Lower lobe of right lung (tissue), 2 donors: ENCODE results near the gene TEN1. TPM values are rescaled to one million over a fixed set of nuclear protein-coding genes. Genes with fewer than 3 reads are reported as not detected.
A peak's percentile ranks its signal among the peaks of the same experiment; 100 is the strongest.

Source experiments
- ATAC-seq, 2 donors: fragments of 200-7000 bp; cut with Tn5 transposase; one replicate each; pipeline ENCODE4 v1.9.1; 2020 to 2022; ENCODE audit warnings: mild to moderate bottlenecking in 2 of 2, moderate library complexity in 2 of 2
- DNase-seq: peaks from one replicate; pipeline ENCODE4 v3.0.0-alpha.2; 2020
- H3K27ac ChIP-seq: fragments of 200-600 bp; one replicate; pipeline ENCODE4 v1.8.0; 2022
- H3K27me3 ChIP-seq: fragments of 200-600 bp; one replicate; pipeline ENCODE4 v1.8.0; 2022; ENCODE audit warnings: low read depth
- H3K36me3 ChIP-seq: fragments of 200-600 bp; one replicate; pipeline ENCODE4 v1.8.0; 2022; ENCODE audit warnings: mild to moderate bottlenecking
- H3K4me1 ChIP-seq: fragments of 200-600 bp; one replicate; pipeline ENCODE4 v1.8.0; 2022
- H3K4me3 ChIP-seq: fragments of 200-600 bp; one replicate; pipeline ENCODE4 v1.8.0; 2022; ENCODE audit warnings: mild to moderate bottlenecking
- H3K9me3 ChIP-seq: fragments of 200-600 bp; one replicate; pipeline ENCODE4 v1.8.0; 2022
- intact Hi-C: fragments of 100-400 bp; cut with DNase I; formaldehyde crosslinking; loops from one replicate; pipeline ENCODE4 v1.11.0; 2022
- total RNA-seq: library from RNA; stranded (reverse); fragmentation: NEBNext Ultra II Directional; extraction: Animal tissue kit (Norgen Biotek cat#: 25700); gene quantifications from one replicate; pipeline ENCODE4 v1.2.1, GENCODE V29; 2021
- TF ChIP-seq, protein P1 (sequence below): fragments of 200-600 bp; IDR thresholded peaks from one replicate; pipeline ENCODE4 v1.8.0; 2022; ENCODE audit warnings: antibody characterized with exemption, mild to moderate bottlenecking
- donor health status: DM: no; HTN: yes; CAD: no; lungs with severe emphysema.

Gene TEN1
- total RNA-seq, 1 donor from 2014 or later, result 14.6 TPM

GRCh38 chr17:76026714-76027158 is 47.7 kb downstream of the TEN1 start:
- Histone ChIP-seq H3K4me3 (peak overlapping the region; percentile 52), H3K27ac (peak overlapping the region; percentile 73), H3K9me3 (no peaks in the 10 kb centered on the region), H3K4me1 (peaks cover 9% of the 10 kb centered on the region), H3K36me3 (peaks cover 16% of the 10 kb centered on the region), H3K27me3 (no peaks in the 10 kb centered on the region)
- DNase-seq (peak; percentile 69), ATAC-seq (peak; percentile 85 to 88)
- intact Hi-C loops, result no loop called here
- TF ChIP-seq, protein P1, sequence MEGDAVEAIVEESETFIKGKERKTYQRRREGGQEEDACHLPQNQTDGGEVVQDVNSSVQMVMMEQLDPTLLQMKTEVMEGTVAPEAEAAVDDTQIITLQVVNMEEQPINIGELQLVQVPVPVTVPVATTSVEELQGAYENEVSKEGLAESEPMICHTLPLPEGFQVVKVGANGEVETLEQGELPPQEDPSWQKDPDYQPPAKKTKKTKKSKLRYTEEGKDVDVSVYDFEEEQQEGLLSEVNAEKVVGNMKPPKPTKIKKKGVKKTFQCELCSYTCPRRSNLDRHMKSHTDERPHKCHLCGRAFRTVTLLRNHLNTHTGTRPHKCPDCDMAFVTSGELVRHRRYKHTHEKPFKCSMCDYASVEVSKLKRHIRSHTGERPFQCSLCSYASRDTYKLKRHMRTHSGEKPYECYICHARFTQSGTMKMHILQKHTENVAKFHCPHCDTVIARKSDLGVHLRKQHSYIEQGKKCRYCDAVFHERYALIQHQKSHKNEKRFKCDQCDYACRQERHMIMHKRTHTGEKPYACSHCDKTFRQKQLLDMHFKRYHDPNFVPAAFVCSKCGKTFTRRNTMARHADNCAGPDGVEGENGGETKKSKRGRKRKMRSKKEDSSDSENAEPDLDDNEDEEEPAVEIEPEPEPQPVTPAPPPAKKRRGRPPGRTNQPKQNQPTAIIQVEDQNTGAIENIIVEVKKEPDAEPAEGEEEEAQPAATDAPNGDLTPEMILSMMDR, result peak; percentile 31

- Histone ChIP-seq H3K27me3 (no peaks in the 10 kb centered on the region), H3K4me1 (peaks cover 9% of the 10 kb centered on the region), H3K4me3 (peak within 1 kb of the TSS; percentile 52), H3K27ac (peak within 1 kb of the TSS; percentile 73), H3K9me3 (no peaks in the 10 kb centered on the region), H3K36me3 (peaks cover 11% of the 10 kb centered on the region)
- ATAC-seq, result peak; percentile 94 to 95
- DNase-seq, result peak; percentile 92
- intact Hi-C loops, result no loop called here
- TF ChIP-seq, protein P1, result no peak
Measured at GRCh38 chr17:76027159-76027839, 48.3 kb downstream of the TEN1 start, which contains the start of gene EVPL. EVPL (minus strand) TSS chr17:76027306; CDS start chr17:76027198, 108 bp downstream.

GRCh38 chr17:76032073-76032779 is 53.2 kb downstream of the TEN1 start:
- TF ChIP-seq, protein P1, result no peak
- ATAC-seq (no peak), DNase-seq (no peak)

DNA sequence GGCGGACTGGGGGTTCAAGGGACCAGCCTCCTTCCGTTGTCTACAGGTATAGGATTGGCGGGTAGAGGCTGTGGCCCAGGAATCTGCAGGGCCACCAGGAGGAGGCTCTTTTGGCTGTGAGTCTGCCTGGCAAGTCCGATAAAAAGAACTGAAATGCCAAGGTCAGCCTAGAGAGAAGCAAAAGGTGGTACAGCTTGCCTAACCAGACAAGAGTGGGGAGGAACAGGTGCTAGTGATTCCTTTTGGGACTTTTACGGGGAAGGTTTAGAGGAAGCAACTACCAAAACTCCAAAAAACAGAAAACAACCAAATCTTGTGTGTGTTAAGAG is 53.7 kb downstream of the TEN1 start:
- ATAC-seq (no peak), DNase-seq (no peak)
- no peaks in the 10 kb centered on the region for H3K9me3 ChIP-seq
- TF ChIP-seq, protein P1, result no peak
- no peak overlapping the region for H3K4me3 ChIP-seq
- H3K4me1 ChIP-seq, result peaks cover 9% of the 10 kb centered on the region
- no peaks in the 10 kb centered on the region for H3K27me3 ChIP-seq
- no peak overlapping the region for H3K27ac ChIP-seq
- H3K36me3 ChIP-seq, result no peaks in the 10 kb centered on the region
- intact Hi-C loops, result no loop called here

More at GRCh38 chr17:76032073-76032779, 53.2 kb downstream of the TEN1 start:
- intact Hi-C loops, result no loop called here
- Histone ChIP-seq H3K27ac (no peak overlapping the region), H3K4me1 (peaks cover 9% of the 10 kb centered on the region), H3K4me3 (no peak overlapping the region), H3K36me3 (no peaks in the 10 kb centered on the region), H3K27me3 (no peaks in the 10 kb centered on the region), H3K9me3 (no peaks in the 10 kb centered on the region)

DNA sequence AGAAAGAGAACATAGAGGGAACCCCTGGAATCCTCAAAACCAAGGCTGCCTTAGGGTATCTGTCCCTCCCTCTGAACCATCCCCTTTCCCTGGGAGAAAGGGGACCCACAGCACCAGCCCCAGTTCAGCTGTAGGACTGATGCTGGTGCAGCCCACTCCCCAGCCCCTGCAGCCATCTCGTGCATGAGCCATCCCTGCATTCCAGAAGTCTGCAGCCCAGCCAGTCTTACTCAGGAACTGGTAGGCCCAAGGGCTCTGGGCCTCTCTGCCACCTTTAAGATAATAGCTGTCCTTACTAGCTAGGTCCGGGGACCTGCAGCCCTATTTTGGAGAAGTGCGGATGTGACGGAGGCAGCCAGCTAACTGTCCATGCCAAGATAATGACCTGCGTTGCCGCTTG is 54.1 kb downstream of the TEN1 start:
- Histone ChIP-seq H3K9me3 (no peaks in the 10 kb centered on the region), H3K27me3 (no peaks in the 10 kb centered on the region), H3K36me3 (peaks cover 3% of the 10 kb centered on the region), H3K4me1 (peaks cover 9% of the 10 kb centered on the region), H3K4me3 (no peak overlapping the region), H3K27ac (no peak overlapping the region)
- intact Hi-C loops, result no loop called here
- ATAC-seq, result no peak
- DNase-seq, result no peak
- TF ChIP-seq, protein P1, result no peak
